Fibroblast of pulmonary artery (primary cell): ENCODE results near the gene RPL12.

Source experiments
- DNase-seq: peaks from one replicate; pipeline ENCODE4 v3.0.0-alpha.2; 2010; ENCODE audit warnings: low read depth
- H3K4me3 ChIP-seq: replicated peaks from 2 replicates; pipeline ENCODE4 v1.5.1; 2011; ENCODE audit warnings: low read depth, mild to moderate bottlenecking, control low read depth, low read length, moderate library complexity
- CTCF ChIP-seq: IDR thresholded peaks from 2 replicates; pipeline ENCODE4 v1.5.1; 2011; ENCODE audit warnings: mild to moderate bottlenecking, control low read depth, low read length, inconsistent platforms; ENCODE audit errors: missing control alignments

RPL12 gene

GRCh38 chr9:127407492-127407843 is 43.7 kb downstream of the RPL12 start:
- H3K4me3 ChIP-seq: no peak overlapping the region
- no peak for DNase-seq
- TF ChIP-seq CTCF: no peak

- no peak for DNase-seq
- H3K4me3 ChIP-seq: no peak overlapping the region
- TF ChIP-seq CTCF: no peak
Measured at GRCh38 chr9:127406799-127407491, 44.3 kb downstream of the RPL12 start.

DNA sequence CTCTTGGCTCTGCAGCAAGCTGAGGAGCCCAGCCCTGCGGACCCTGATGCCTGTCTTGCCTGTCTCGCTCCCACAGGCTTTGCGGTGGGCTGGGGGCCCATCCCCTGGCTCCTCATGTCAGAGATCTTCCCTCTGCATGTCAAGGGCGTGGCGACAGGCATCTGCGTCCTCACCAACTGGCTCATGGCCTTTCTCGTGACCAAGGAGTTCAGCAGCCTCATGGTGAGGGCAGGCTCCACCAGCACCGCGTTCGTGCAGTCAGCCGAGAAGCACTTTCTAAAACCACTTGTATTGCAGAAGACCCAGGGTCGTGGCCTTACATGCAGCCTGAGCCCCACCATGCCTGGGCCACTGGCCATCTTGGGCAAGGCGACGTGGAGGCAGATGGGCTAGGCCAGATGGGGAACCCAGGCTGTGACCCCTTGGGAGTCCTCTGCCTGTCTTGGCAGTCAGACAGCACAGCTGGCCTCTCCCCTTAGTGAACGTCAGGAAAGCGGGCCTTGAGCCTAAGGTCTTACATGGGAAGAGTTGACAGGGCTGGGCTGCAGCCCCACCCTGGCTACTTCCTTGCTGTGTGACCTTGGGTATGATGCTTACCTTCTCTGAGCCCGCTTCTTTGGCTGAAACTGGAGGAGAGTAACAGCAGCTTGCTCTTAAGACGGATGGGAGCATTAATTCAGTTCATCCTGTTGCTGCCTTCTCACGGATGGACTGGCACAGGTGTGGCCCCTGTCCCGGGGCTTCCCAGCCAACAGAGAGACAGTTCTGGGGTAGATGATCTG is 45.7 kb downstream of the RPL12 start:
- no peak overlapping the region for H3K4me3 ChIP-seq
- TF ChIP-seq CTCF: no peak
- no peak for DNase-seq

DNA sequence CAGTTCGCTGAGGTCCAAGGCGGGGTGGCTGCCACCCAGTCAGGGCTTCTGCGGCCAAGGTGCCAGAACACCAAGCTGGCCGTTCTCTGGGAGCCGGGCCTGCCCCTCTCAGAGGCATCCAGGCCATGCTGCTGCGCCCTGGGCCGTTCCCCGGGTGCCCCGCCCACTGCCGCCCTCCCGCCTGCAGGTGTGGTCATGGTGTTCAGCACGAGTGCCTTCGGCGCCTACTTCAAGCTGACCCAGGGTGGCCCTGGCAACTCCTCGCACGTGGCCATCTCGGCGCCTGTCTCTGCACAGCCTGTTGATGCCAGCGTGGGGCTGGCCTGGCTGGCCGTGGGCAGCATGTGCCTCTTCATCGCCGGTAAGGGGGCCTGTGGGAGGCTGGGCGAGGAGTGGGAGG is 46.6 kb downstream of the RPL12 start:
- no peak for TF ChIP-seq CTCF
- no peak for DNase-seq
- no peak overlapping the region for H3K4me3 ChIP-seq

GRCh38 chr9:127403507-127404192 is 47.6 kb downstream of the RPL12 start:
- DNase-seq: no peak
- no peak for TF ChIP-seq CTCF
- no peak overlapping the region for H3K4me3 ChIP-seq

- TF ChIP-seq CTCF: no peak
- DNase-seq: no peak
- no peak overlapping the region for H3K4me3 ChIP-seq
Measured at GRCh38 chr9:127402401-127403090, 48.7 kb downstream of the RPL12 start.
